ENCODE measurements around the gene GPC6.

Gene GPC6

DNA sequence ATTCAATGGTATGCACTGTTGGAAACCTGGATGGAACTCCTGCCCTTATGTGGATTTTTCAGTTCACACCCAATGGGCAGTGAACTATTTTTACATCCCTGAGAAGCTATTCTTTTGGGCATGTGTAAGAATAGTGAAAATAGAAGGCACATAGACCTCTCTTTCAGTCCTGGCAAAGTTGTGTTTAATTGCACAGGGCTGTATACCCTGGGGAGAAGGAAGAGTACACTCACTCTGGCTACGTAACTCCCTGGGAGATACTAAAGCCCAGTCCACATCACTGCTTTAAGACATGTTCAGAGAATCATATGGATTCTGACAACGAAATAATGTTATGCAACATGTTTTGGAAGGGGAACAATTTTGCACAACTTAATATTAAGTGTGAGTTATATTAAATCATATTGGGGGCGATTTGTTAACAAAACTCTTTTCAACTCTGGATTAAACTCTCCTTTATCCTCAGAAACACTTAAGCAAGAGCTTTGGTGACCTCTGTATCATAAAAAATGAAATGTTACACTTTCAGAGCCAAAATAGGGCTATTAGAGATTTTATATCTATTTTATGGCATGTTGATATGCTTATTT is 1086.8 kb downstream of the GPC6 start:
- no peak for DNase-seq
- H3K27ac Mint-ChIP-seq, result no peak overlapping the region
- H3K4me1 Mint-ChIP-seq, result peaks cover 21% of the 10 kb centered on the region
- no peaks in the 10 kb centered on the region for H3K27me3 Mint-ChIP-seq
- no peak overlapping the region for H3K4me3 Mint-ChIP-seq
- ATAC-seq, result no peak
- no peaks in the 10 kb centered on the region for H3K9me3 Mint-ChIP-seq
- no peaks in the 10 kb centered on the region for H3K36me3 Mint-ChIP-seq (ENCODE audit: low read depth)

- DNase-seq, result no peak
- Mint-ChIP-seq H3K27ac (no peak overlapping the region), H3K9me3 (no peaks in the 10 kb centered on the region), H3K4me3 (no peak overlapping the region), H3K27me3 (no peaks in the 10 kb centered on the region), H3K36me3 (ENCODE audit: low read depth) (no peaks in the 10 kb centered on the region), H3K4me1 (peaks cover 21% of the 10 kb centered on the region)
- no peak for ATAC-seq
Measured at GRCh38 chr13:94313926-94314325, 1087.3 kb downstream of the GPC6 start.

DNA sequence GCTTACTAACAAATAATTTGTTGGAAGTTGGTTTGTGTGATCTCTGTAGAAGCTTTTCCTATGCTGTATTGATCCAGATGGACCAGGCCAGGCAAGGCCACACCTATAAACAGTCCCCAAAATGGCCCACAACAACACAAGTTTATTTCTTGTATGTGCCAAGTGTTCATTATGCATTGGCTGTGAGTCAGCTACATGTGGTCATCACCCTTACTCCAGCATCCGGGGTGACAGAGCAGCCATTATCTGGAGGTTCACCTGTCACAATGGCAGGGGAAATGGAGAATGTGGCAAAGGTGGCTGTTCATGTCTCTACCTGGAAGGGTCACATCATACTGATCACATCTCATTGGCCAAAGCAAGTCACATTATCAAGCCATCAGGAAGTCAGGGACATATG is 1088.6 kb downstream of the GPC6 start:
- ATAC-seq (peak; percentile 24), DNase-seq (no peak)
- Mint-ChIP-seq H3K4me3 (no peak overlapping the region), H3K4me1 (peaks cover 23% of the 10 kb centered on the region), H3K36me3 (ENCODE audit: low read depth) (no peaks in the 10 kb centered on the region), H3K27ac (no peak overlapping the region), H3K27me3 (no peaks in the 10 kb centered on the region), H3K9me3 (no peaks in the 10 kb centered on the region)

DNA sequence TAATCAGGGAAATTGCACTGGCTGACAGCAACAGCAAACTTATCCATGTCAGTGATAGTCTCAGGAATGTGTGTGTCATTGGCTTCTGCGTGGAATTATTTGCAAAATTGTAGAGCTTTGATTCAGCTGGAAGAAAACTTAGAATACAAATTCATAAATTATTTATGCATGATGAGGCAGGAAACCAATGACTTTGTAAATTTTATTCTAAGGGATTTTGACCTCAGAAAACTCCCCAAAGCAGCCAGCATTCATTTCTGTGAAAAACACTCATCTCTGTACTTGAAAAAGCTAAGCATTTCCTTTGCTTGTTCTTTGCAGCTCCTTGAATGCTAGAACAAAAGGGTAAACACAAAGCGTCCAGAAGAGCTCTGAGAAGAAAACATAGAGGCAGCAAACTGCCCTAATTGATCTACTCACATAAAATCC is 1090.5 kb downstream of the GPC6 start:
- Mint-ChIP-seq H3K9me3 (no peaks in the 10 kb centered on the region), H3K4me3 (no peak overlapping the region), H3K36me3 (ENCODE audit: low read depth) (no peaks in the 10 kb centered on the region), H3K27me3 (no peaks in the 10 kb centered on the region), H3K4me1 (peaks cover 23% of the 10 kb centered on the region), H3K27ac (no peak overlapping the region)
- ATAC-seq, result no peak
- no peak for DNase-seq

DNA sequence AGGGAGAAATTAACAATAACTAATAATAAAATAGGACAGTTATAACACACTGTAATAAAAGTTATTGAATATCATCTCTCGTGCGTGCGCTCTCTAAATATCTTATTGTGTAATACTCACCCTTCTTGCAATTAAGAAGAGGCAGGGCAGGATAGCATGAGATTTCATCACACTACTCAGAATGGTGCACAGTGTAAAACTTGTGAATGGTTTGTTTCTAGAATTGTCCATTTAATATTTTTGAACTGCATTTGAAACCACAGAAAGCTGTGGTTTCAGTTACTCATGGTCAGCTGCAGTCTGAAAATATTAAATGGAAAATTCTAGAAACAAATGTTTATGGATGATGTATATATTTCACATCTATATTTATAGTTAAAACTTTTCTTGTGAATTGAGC is 1091.8 kb downstream of the GPC6 start:
- no peaks in the 10 kb centered on the region for H3K9me3 Mint-ChIP-seq
- no peak for DNase-seq
- no peak overlapping the region for H3K27ac Mint-ChIP-seq
- no peak overlapping the region for H3K4me3 Mint-ChIP-seq
- H3K4me1 Mint-ChIP-seq, result peaks cover 24% of the 10 kb centered on the region
- no peak for ATAC-seq
- H3K36me3 Mint-ChIP-seq (ENCODE audit: low read depth), result no peaks in the 10 kb centered on the region
- no peaks in the 10 kb centered on the region for H3K27me3 Mint-ChIP-seq

GRCh38 chr13:94319501-94319900 is 1092.9 kb downstream of the GPC6 start:
- peaks cover 33% of the 10 kb centered on the region for H3K4me1 Mint-ChIP-seq
- ATAC-seq, result no peak
- no peak for DNase-seq
- no peak overlapping the region for H3K4me3 Mint-ChIP-seq
- H3K9me3 Mint-ChIP-seq, result no peaks in the 10 kb centered on the region
- H3K27me3 Mint-ChIP-seq, result no peaks in the 10 kb centered on the region
- H3K36me3 Mint-ChIP-seq (ENCODE audit: low read depth), result no peaks in the 10 kb centered on the region
- no peak overlapping the region for H3K27ac Mint-ChIP-seq

DNA sequence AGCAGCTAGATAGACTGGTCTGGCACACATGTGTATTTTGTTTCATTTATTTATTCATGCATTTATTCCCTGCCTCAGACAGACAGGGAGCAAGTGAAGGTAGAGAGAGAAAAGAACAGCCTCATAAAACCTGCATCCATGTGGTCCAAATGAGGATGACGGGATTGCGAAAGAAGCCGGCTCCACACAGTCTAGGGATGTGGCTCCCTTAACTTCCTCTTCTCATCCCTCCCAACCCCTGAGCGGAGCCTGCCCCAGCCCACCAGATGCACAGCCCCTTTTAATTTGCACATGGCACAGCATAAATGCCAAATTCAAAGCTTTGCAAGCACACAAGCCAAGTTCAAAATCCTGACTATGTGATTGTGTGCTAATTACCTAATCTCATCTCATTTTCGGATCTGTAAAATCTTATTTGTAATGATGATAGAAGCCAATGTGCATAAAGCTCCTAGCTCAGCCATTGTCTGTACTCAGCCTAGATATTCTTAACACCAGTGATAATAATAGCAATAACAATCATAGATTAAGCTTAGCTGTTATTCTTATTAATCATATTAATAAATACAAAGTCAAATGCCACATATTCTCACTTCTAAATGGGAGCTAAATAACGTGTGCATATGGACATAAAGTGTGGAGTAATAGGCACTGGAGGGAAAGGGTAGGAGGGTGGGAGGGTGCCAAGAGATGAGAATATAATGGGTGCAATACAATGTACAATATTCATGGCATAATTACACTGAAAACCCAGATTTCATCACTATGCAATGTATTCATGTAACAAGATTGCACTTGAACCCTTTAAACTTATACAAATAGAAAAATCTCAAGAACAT is 1096.5 kb downstream of the GPC6 start:
- no peak for ATAC-seq
- Mint-ChIP-seq H3K9me3 (peaks cover 3% of the 10 kb centered on the region), H3K27me3 (no peaks in the 10 kb centered on the region), H3K36me3 (ENCODE audit: low read depth) (no peaks in the 10 kb centered on the region), H3K4me1 (peaks cover 49% of the 10 kb centered on the region), H3K27ac (no peak overlapping the region), H3K4me3 (no peak overlapping the region)
- DNase-seq, result no peak

GRCh38 chr13:94323764-94324758 is 1097.5 kb downstream of the GPC6 start:
- Mint-ChIP-seq H3K36me3 (ENCODE audit: low read depth) (no peaks in the 10 kb centered on the region), H3K4me1 (peaks cover 55% of the 10 kb centered on the region), H3K4me3 (peak overlapping the region; percentile 45), H3K9me3 (peaks cover 3% of the 10 kb centered on the region), H3K27me3 (no peaks in the 10 kb centered on the region), H3K27ac (peak overlapping the region; percentile 83)
- ATAC-seq, result peak; percentile 34
- no peak for DNase-seq

- no peak for DNase-seq
- Mint-ChIP-seq H3K4me3 (no peak overlapping the region), H3K9me3 (peaks cover 6% of the 10 kb centered on the region), H3K36me3 (ENCODE audit: low read depth) (no peaks in the 10 kb centered on the region), H3K27me3 (no peaks in the 10 kb centered on the region), H3K27ac (peak overlapping the region; percentile 83), H3K4me1 (peaks cover 64% of the 10 kb centered on the region)
- ATAC-seq, result no peak
Measured at GRCh38 chr13:94324767-94325540, 1098.3 kb downstream of the GPC6 start.

DNA sequence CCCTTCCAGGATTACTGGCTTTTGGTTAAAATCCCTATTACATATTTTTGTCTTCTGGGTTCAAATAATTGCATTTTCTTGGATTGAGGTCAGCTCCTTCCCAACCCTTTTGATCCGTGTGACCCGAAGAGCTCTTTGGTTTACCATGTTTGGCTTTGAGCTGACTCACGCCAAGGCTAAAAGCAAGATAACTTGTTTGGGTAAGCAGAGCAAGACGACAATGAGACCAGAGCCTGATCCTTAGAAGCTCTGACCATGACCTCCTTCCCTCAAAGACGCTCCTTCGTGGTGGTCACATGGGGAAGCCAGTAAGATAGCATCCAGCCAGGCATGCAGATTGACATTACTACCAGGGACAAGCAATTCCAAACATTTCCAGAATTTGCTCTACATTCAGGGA is 1099.0 kb downstream of the GPC6 start:
- no peaks in the 10 kb centered on the region for H3K36me3 Mint-ChIP-seq (ENCODE audit: low read depth)
- H3K27me3 Mint-ChIP-seq, result no peaks in the 10 kb centered on the region
- no peak overlapping the region for H3K4me3 Mint-ChIP-seq
- no peak overlapping the region for H3K27ac Mint-ChIP-seq
- H3K9me3 Mint-ChIP-seq, result peaks cover 9% of the 10 kb centered on the region
- ATAC-seq (no peak), DNase-seq (no peak)
- H3K4me1 Mint-ChIP-seq, result peaks cover 70% of the 10 kb centered on the region

GRCh38 chr13:94327318-94327717 is 1100.7 kb downstream of the GPC6 start:
- peak overlapping the region; percentile 76 for H3K27ac Mint-ChIP-seq
- peak overlapping the region; percentile 32 for H3K4me3 Mint-ChIP-seq
- peaks cover 9% of the 10 kb centered on the region for H3K9me3 Mint-ChIP-seq
- peaks cover 5% of the 10 kb centered on the region for H3K27me3 Mint-ChIP-seq
- DNase-seq (no peak), ATAC-seq (peak; percentile 82)
- no peaks in the 10 kb centered on the region for H3K36me3 Mint-ChIP-seq (ENCODE audit: low read depth)
- H3K4me1 Mint-ChIP-seq, result peaks cover 75% of the 10 kb centered on the region

GRCh38 chr13:94328381-94329041 is 1101.9 kb downstream of the GPC6 start:
- peaks cover 9% of the 10 kb centered on the region for H3K9me3 Mint-ChIP-seq
- no peaks in the 10 kb centered on the region for H3K36me3 Mint-ChIP-seq (ENCODE audit: low read depth)
- ATAC-seq, result no peak
- peaks cover 11% of the 10 kb centered on the region for H3K27me3 Mint-ChIP-seq
- no peak for DNase-seq
- H3K4me3 Mint-ChIP-seq, result no peak overlapping the region
- H3K4me1 Mint-ChIP-seq, result peaks cover 70% of the 10 kb centered on the region
- H3K27ac Mint-ChIP-seq, result no peak overlapping the region

GRCh38 chr13:94329277-94329676 is 1102.7 kb downstream of the GPC6 start:
- H3K27ac Mint-ChIP-seq, result no peak overlapping the region
- peaks cover 9% of the 10 kb centered on the region for H3K9me3 Mint-ChIP-seq
- no peak for DNase-seq
- ATAC-seq, result no peak
- H3K36me3 Mint-ChIP-seq (ENCODE audit: low read depth), result no peaks in the 10 kb centered on the region
- H3K27me3 Mint-ChIP-seq, result peaks cover 13% of the 10 kb centered on the region
- H3K4me1 Mint-ChIP-seq, result peaks cover 63% of the 10 kb centered on the region
- no peak overlapping the region for H3K4me3 Mint-ChIP-seq

Data from activated naive CD8-positive, alpha-beta T cell treated with anti-CD3 and anti-CD28 coated beads, Interleukin-2, amount 50 U/mL, for 24 hours (primary cell).